ENCODE results near the gene SMAD4.

SMAD4 gene

GRCh38 chr18:51032193-51032592, 2.2 kb downstream of the SMAD4 start:
- peak overlapping the region; percentile 68 to 94 for H3K27ac Mint-ChIP-seq
- peaks cover 45% of the 10 kb centered on the region for H3K36me3 Mint-ChIP-seq (ENCODE audit: insufficient read depth)
- DNase-seq (no peak), ATAC-seq (replicated peaks) (no peak)
- H3K27me3 Mint-ChIP-seq = no peaks in the 10 kb centered on the region
- peaks cover 45 to 69% of the 10 kb centered on the region in 2 donors for H3K4me1 Mint-ChIP-seq (ENCODE audit: low read depth in 2 of 2)
- H3K9me3 Mint-ChIP-seq = no peaks in the 10 kb centered on the region
- H3K4me3 Mint-ChIP-seq = peak overlapping the region; percentile 84 to 96

- no peak for ATAC-seq (replicated peaks)
These were observed 7.2 kb downstream of the SMAD4 start for GRCh38 chr18:51037230-51037629.

GRCh38 chr18:51038110-51038509, 8.1 kb downstream of the SMAD4 start:
- peak overlapping the region in 1 of 2 donors; percentile 12 for H3K27ac Mint-ChIP-seq
- peak overlapping the region; percentile 6 to 44 for H3K4me3 Mint-ChIP-seq
- ATAC-seq (replicated peaks) = no peak
- no peaks in the 10 kb centered on the region for H3K27me3 Mint-ChIP-seq
- DNase-seq = no peak
- H3K36me3 Mint-ChIP-seq (ENCODE audit: insufficient read depth) = peaks cover 20% of the 10 kb centered on the region
- peaks cover 55 to 70% of the 10 kb centered on the region in 2 donors for H3K4me1 Mint-ChIP-seq (ENCODE audit: low read depth in 2 of 2)
- no peaks in the 10 kb centered on the region for H3K9me3 Mint-ChIP-seq

More at GRCh38 chr18:51037230-51037629, 7.2 kb downstream of the SMAD4 start:
- H3K27me3 Mint-ChIP-seq = no peaks in the 10 kb centered on the region
- H3K36me3 Mint-ChIP-seq (ENCODE audit: insufficient read depth) = peaks cover 23% of the 10 kb centered on the region
- peak overlapping the region; percentile 12 to 78 for H3K27ac Mint-ChIP-seq
- no peak for DNase-seq
- peaks cover 52 to 69% of the 10 kb centered on the region in 2 donors for H3K4me1 Mint-ChIP-seq (ENCODE audit: low read depth in 2 of 2)
- H3K9me3 Mint-ChIP-seq = no peaks in the 10 kb centered on the region
- peak overlapping the region in 1 of 2 donors; percentile 44 for H3K4me3 Mint-ChIP-seq

- peak; percentile 43 for ATAC-seq (replicated peaks)
- DNase-seq = no peak
- H3K9me3 Mint-ChIP-seq = no peaks in the 10 kb centered on the region
- H3K36me3 Mint-ChIP-seq (ENCODE audit: insufficient read depth) = peaks cover 15% of the 10 kb centered on the region
- peaks cover 58 to 73% of the 10 kb centered on the region in 2 donors for H3K4me1 Mint-ChIP-seq (ENCODE audit: low read depth in 2 of 2)
- H3K27ac Mint-ChIP-seq = peak overlapping the region; percentile 25 to 51
- H3K4me3 Mint-ChIP-seq = peak overlapping the region in 1 of 2 donors; percentile 9
- no peaks in the 10 kb centered on the region for H3K27me3 Mint-ChIP-seq
These were observed 9.4 kb downstream of the SMAD4 start for GRCh38 chr18:51039138-51040112.

- Mint-ChIP-seq H3K4me1 (ENCODE audit: low read depth in 2 of 2) (peaks cover 59 to 65% of the 10 kb centered on the region in 2 donors), H3K4me3 (peak overlapping the region in 1 of 2 donors; percentile 59), H3K9me3 (no peaks in the 10 kb centered on the region), H3K27ac (peak overlapping the region; percentile 13 to 87), H3K27me3 (no peaks in the 10 kb centered on the region), H3K36me3 (ENCODE audit: insufficient read depth) (peaks cover 7% of the 10 kb centered on the region)
- DNase-seq (no peak), ATAC-seq (replicated peaks) (no peak)
These were observed 11.8 kb downstream of the SMAD4 start for GRCh38 chr18:51041677-51042352.

GRCh38 chr18:51044928-51045585, 15.0 kb downstream of the SMAD4 start:
- peaks cover 43 to 52% of the 10 kb centered on the region in 2 donors for H3K4me1 Mint-ChIP-seq (ENCODE audit: low read depth in 2 of 2)
- H3K27me3 Mint-ChIP-seq = no peaks in the 10 kb centered on the region

GRCh38 chr18:51048190-51048589, 18.2 kb downstream of the SMAD4 start:
- peaks cover 49% of the 10 kb centered on the region for H3K36me3 Mint-ChIP-seq (ENCODE audit: insufficient read depth)
- no peak for ATAC-seq (replicated peaks)

More at GRCh38 chr18:51044928-51045585, 15.0 kb downstream of the SMAD4 start:
- ATAC-seq (replicated peaks) (no peak), DNase-seq (no peak)
- Mint-ChIP-seq H3K36me3 (ENCODE audit: insufficient read depth) (peaks cover 34% of the 10 kb centered on the region), H3K9me3 (no peaks in the 10 kb centered on the region), H3K4me3 (peak overlapping the region in 1 of 2 donors; percentile 20), H3K27ac (peak overlapping the region; percentile 4 to 76)

GRCh38 chr18:51049137-51049536, 19.1 kb downstream of the SMAD4 start:
- peaks cover 47% of the 10 kb centered on the region for H3K36me3 Mint-ChIP-seq (ENCODE audit: insufficient read depth)
- DNase-seq (no peak), ATAC-seq (replicated peaks) (no peak)
- H3K4me3 Mint-ChIP-seq = no peak overlapping the region
- H3K9me3 Mint-ChIP-seq = no peaks in the 10 kb centered on the region
- H3K27me3 Mint-ChIP-seq = no peaks in the 10 kb centered on the region
- peak overlapping the region in 1 of 2 donors; percentile 83 for H3K27ac Mint-ChIP-seq
- H3K4me1 Mint-ChIP-seq (ENCODE audit: low read depth in 2 of 2) = peaks cover 30 to 32% of the 10 kb centered on the region in 2 donors

More at GRCh38 chr18:51048190-51048589, 18.2 kb downstream of the SMAD4 start:
- Mint-ChIP-seq H3K9me3 (no peaks in the 10 kb centered on the region), H3K4me3 (no peak overlapping the region), H3K4me1 (ENCODE audit: low read depth in 2 of 2) (peaks cover 27 to 34% of the 10 kb centered on the region in 2 donors), H3K27me3 (no peaks in the 10 kb centered on the region), H3K27ac (peak overlapping the region in 1 of 2 donors; percentile 83)
- DNase-seq = no peak

- peak overlapping the region in 1 of 2 donors; percentile 90 for H3K27ac Mint-ChIP-seq
- peak; percentile 91 for ATAC-seq (replicated peaks)
These were observed 21.2 kb downstream of the SMAD4 start for GRCh38 chr18:51051105-51051712.

GRCh38 chr18:51053814-51054213, 23.8 kb downstream of the SMAD4 start:
- H3K36me3 Mint-ChIP-seq (ENCODE audit: insufficient read depth) = peaks cover 52% of the 10 kb centered on the region

More at GRCh38 chr18:51051105-51051712, 21.2 kb downstream of the SMAD4 start:
- Mint-ChIP-seq H3K4me1 (ENCODE audit: low read depth in 2 of 2) (peaks cover 15 to 21% of the 10 kb centered on the region in 2 donors), H3K36me3 (ENCODE audit: insufficient read depth) (peaks cover 53% of the 10 kb centered on the region), H3K9me3 (no peaks in the 10 kb centered on the region), H3K27me3 (no peaks in the 10 kb centered on the region), H3K4me3 (no peak overlapping the region)
- DNase-seq = peak; percentile 10 to 24 (median 24)

GRCh38 chr18:51054764-51055163, 24.8 kb downstream of the SMAD4 start:
- Mint-ChIP-seq H3K4me3 (no peak overlapping the region), H3K9me3 (no peaks in the 10 kb centered on the region), H3K36me3 (ENCODE audit: insufficient read depth) (peaks cover 47% of the 10 kb centered on the region), H3K27me3 (no peaks in the 10 kb centered on the region), H3K4me1 (ENCODE audit: low read depth in 2 of 2) (peaks cover 15 to 19% of the 10 kb centered on the region in 2 donors), H3K27ac (no peak overlapping the region)
- ATAC-seq (replicated peaks) = no peak
- DNase-seq = no peak

More at GRCh38 chr18:51053814-51054213, 23.8 kb downstream of the SMAD4 start:
- DNase-seq (no peak), ATAC-seq (replicated peaks) (peak; percentile 70)
- H3K27me3 Mint-ChIP-seq = no peaks in the 10 kb centered on the region
- peak overlapping the region; percentile 85 to 90 for H3K27ac Mint-ChIP-seq
- peaks cover 15 to 19% of the 10 kb centered on the region in 2 donors for H3K4me1 Mint-ChIP-seq (ENCODE audit: low read depth in 2 of 2)
- H3K4me3 Mint-ChIP-seq = peak overlapping the region; percentile 7 to 45
- no peaks in the 10 kb centered on the region for H3K9me3 Mint-ChIP-seq

GRCh38 chr18:51059969-51060368, 30.0 kb downstream of the SMAD4 start:
- no peak overlapping the region for H3K4me3 Mint-ChIP-seq
- peaks cover 60% of the 10 kb centered on the region for H3K36me3 Mint-ChIP-seq (ENCODE audit: insufficient read depth)
- no peaks in the 10 kb centered on the region for H3K9me3 Mint-ChIP-seq
- H3K27ac Mint-ChIP-seq = no peak overlapping the region
- H3K27me3 Mint-ChIP-seq = no peaks in the 10 kb centered on the region
- H3K4me1 Mint-ChIP-seq (ENCODE audit: low read depth in 2 of 2) = peaks cover 0 to 19% of the 10 kb centered on the region in 2 donors
- ATAC-seq (replicated peaks) (no peak), DNase-seq (no peak)
